Gastroesophageal sphincter (tissue), 3 donors: ENCODE measurements around the gene CLDND1.

ENCODE experiments used
- EP300 ChIP-seq: sonication (generic); formaldehyde crosslinking; IDR thresholded peaks from one replicate; pipeline ENCODE4 v1.6.1; 2017; ENCODE audit warnings: antibody characterized with exemption, mild to moderate bottlenecking
- POLR2A ChIP-seq, 2 donors: fragments of 450-650 bp; IDR thresholded peaks; one replicate each; pipeline ENCODE4 v1.6.1; 2017; ENCODE audit warnings: antibody characterized with exemption in 2 of 2, mild to moderate bottlenecking in 2 of 2, moderate library complexity in 1 of 2
- POLR2AphosphoS5 ChIP-seq: sonication (generic); formaldehyde crosslinking; IDR thresholded peaks from one replicate; pipeline ENCODE4 v1.6.1; 2017; ENCODE audit warnings: antibody characterized with exemption
- TF ChIP-seq, protein P1 (sequence below), 4 experiments: fragments of 200-600 bp in 2 of 4; fragments of 450-650 bp in 2 of 4; sonication (generic) in 1 of 4; IDR thresholded peaks; one replicate each; pipeline ENCODE4 v1.5.1; 2017 to 2019; ENCODE audit warnings: antibody characterized with exemption in 4 of 4, mild to moderate bottlenecking in 2 of 4, moderate library complexity in 2 of 4

- TF ChIP-seq, protein P1, sequence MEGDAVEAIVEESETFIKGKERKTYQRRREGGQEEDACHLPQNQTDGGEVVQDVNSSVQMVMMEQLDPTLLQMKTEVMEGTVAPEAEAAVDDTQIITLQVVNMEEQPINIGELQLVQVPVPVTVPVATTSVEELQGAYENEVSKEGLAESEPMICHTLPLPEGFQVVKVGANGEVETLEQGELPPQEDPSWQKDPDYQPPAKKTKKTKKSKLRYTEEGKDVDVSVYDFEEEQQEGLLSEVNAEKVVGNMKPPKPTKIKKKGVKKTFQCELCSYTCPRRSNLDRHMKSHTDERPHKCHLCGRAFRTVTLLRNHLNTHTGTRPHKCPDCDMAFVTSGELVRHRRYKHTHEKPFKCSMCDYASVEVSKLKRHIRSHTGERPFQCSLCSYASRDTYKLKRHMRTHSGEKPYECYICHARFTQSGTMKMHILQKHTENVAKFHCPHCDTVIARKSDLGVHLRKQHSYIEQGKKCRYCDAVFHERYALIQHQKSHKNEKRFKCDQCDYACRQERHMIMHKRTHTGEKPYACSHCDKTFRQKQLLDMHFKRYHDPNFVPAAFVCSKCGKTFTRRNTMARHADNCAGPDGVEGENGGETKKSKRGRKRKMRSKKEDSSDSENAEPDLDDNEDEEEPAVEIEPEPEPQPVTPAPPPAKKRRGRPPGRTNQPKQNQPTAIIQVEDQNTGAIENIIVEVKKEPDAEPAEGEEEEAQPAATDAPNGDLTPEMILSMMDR (IDR thresholded peaks at IDR 0.05), result no peak
- TF ChIP-seq POLR2A (IDR thresholded peaks at IDR 0.05), result no peak
- TF ChIP-seq EP300, result no peak
- TF ChIP-seq POLR2AphosphoS5, result no peak
Observed at GRCh38 chr3:98550833-98551232, 28.1 kb upstream of the CLDND1 start.
